HepG2 (cell line): Measurements from ENCODE around the gene TOR1B. TPM values are rescaled to one million over a fixed set of nuclear protein-coding genes. Genes with fewer than 3 reads are reported as not detected.

ENCODE experiments used
- ATAC-seq: fragments of 200-7000 bp; cut with Tn5 transposase; 3 replicates; pipeline ENCODE4 v1.9.1; 2020; ENCODE audit warnings: mild to moderate bottlenecking, moderate library complexity
- BruUV-seq: library from RNA; stranded (reverse); fragments of 400-500 nt; replicated peaks from 2 replicates; lab custom pipeline; 2021; lab: Mats Ljungman, UMichigan
- CTCF ChIA-PET: fragments of 300-600 bp; formaldehyde crosslinking; extraction: SDS; loops from one replicate; lab custom pipeline; 2021; ENCODE audit warnings: low total read pairs, inconsistent platforms, low intra/inter-chr PET ratio; lab: Yijun Ruan, JAX
- POLR2A ChIA-PET: fragments of 350-600 bp; sonication (Branson Sonifier 250); formaldehyde crosslinking; loops from one replicate; lab custom pipeline; 2020; ENCODE audit warnings: antibody characterized with exemption, inconsistent platforms; lab: Yijun Ruan, JAX
- DNase-seq: peaks from one replicate; pipeline ENCODE4 v3.0.0-alpha.2; 2015; ENCODE audit warnings: low spot score
- FAIRE-seq: peaks from 3 replicates; lab custom pipeline; 2011; peaks lifted over from hg19 to GRCh38; lab: Jason Lieb, UNC
- H2AFZ ChIP-seq: one replicate; pipeline ENCODE4 v1.6.1; 2011; ENCODE audit warnings: low read length, inconsistent platforms
- H3K27ac ChIP-seq: fragments of 300-600 bp; 3 replicates; pipeline ENCODE4 v1.8.0; 2011; ENCODE audit warnings: mixed run types, mild to moderate bottlenecking, mixed read lengths, low read length, inconsistent platforms; ENCODE audit not compliant: insufficient read depth; ENCODE audit errors: extremely low read length
- H3K27me3 ChIP-seq, 2 experiments: fragments of 200-600 bp in 1 of 2; 2 replicates in 1 of 2; 3 replicates in 1 of 2; pipeline versions ENCODE4 v1.6.0 to v1.8.0; 2011; ENCODE audit warnings: low read length in 2 of 2, mild to moderate bottlenecking in 2 of 2, moderate library complexity in 2 of 2, inconsistent platforms in 1 of 2; ENCODE audit not compliant: insufficient read depth in 2 of 2, control insufficient read depth in 1 of 2
- H3K36me3 ChIP-seq, 2 experiments: fragments of 200-600 bp in 1 of 2; replicated peaks in 1 of 2; 2 replicates in 1 of 2; 3 replicates in 1 of 2; pipeline versions ENCODE4 v1.5.1 to v1.8.0; 2011; ENCODE audit warnings: low read length in 2 of 2, inconsistent platforms in 1 of 2; ENCODE audit not compliant: insufficient read depth in 2 of 2, control insufficient read depth in 1 of 2
- H3K4me1 ChIP-seq: 2 replicates; pipeline ENCODE4 v1.5.1; 2012; ENCODE audit warnings: low read length, inconsistent platforms; ENCODE audit not compliant: insufficient read depth
- H3K4me2 ChIP-seq: 2 replicates; pipeline ENCODE4 v1.6.0; 2011; ENCODE audit warnings: low read depth, low read length, inconsistent platforms
- H3K4me3 ChIP-seq, 3 experiments: fragments of 200-600 bp in 1 of 3; sonication (generic), shearing (Covaris generic) in 1 of 3; replicated peaks in 1 of 3; 2 replicates each; pipeline ENCODE4 v1.5.1; 2011 to 2016; ENCODE audit warnings: low read length in 3 of 3, inconsistent platforms in 2 of 3, low read depth in 2 of 3, mild to moderate bottlenecking in 2 of 3, control low read depth in 1 of 3, mixed read lengths in 1 of 3; ENCODE audit not compliant: insufficient read depth in 1 of 3
- H3K79me2 ChIP-seq: one replicate; pipeline ENCODE4 v1.6.1; 2011; ENCODE audit warnings: low read length, inconsistent platforms; ENCODE audit not compliant: insufficient read depth
- H3K9ac ChIP-seq: 2 replicates; pipeline ENCODE4 v1.6.0; 2011; ENCODE audit warnings: mild to moderate bottlenecking, low read depth, low read length, inconsistent platforms; ENCODE audit not compliant: insufficient read depth
- H3K9me3 ChIP-seq: 2 replicates; pipeline ENCODE4 v1.5.1; 2012; ENCODE audit warnings: mild to moderate bottlenecking, low read length
- H4K20me1 ChIP-seq: 2 replicates; pipeline ENCODE4 v1.6.0; 2011; ENCODE audit warnings: inconsistent platforms, mild to moderate bottlenecking, low read length, moderate library complexity; ENCODE audit not compliant: insufficient read depth
- BRD4 ChIP-seq: sonication (generic); formaldehyde crosslinking; IDR thresholded peaks from 2 replicates; pipeline ENCODE4 v1.4.0; 2020; ENCODE audit warnings: missing genetic modification reagents
- CEBPB ChIP-seq: IDR thresholded peaks from 2 replicates; pipeline ENCODE4 v1.6.1; 2011; ENCODE audit warnings: low read depth, low read length, improper control_type of control experiment, borderline replicate concordance
- GABPA ChIP-seq, 2 experiments: IDR thresholded peaks; 2 replicates each; pipeline ENCODE4 v1.6.1; 2011 to 2016; ENCODE audit warnings: low read depth in 2 of 2, low read length in 1 of 2, missing biosample characterization in 1 of 2, missing genetic modification characterization in 1 of 2
- GATAD1 ChIP-seq: IDR thresholded peaks from 2 replicates; pipeline ENCODE4 v1.6.1; 2016; ENCODE audit warnings: missing genetic modification reagents, missing compliant biosample characterization
- MXI1 ChIP-seq: IDR thresholded peaks from 3 replicates; pipeline ENCODE4 v1.6.1; 2012; ENCODE audit warnings: low read depth, low read length, inconsistent platforms, borderline replicate concordance
- NFATC3 ChIP-seq: sonication (generic); formaldehyde crosslinking; IDR thresholded peaks from 2 replicates; pipeline ENCODE4 v1.5.1; 2020; ENCODE audit warnings: mild to moderate bottlenecking, missing genetic modification reagents
- PAF1 ChIP-seq: IDR thresholded peaks from 2 replicates; pipeline ENCODE4 v1.6.1; 2016; ENCODE audit warnings: missing genetic modification reagents, missing compliant biosample characterization
- PITX1 ChIP-seq: sonication (generic); formaldehyde crosslinking; IDR thresholded peaks from 2 replicates; pipeline ENCODE4 v1.5.1; 2020; ENCODE audit warnings: mild to moderate bottlenecking, missing genetic modification reagents
- POLR2A ChIP-seq, 2 experiments: IDR thresholded peaks; 2 replicates each; pipeline ENCODE4 v1.6.1; 2011; ENCODE audit warnings: low read depth in 2 of 2, low read length in 2 of 2, mild to moderate bottlenecking in 1 of 2, moderate library complexity in 1 of 2; ENCODE audit not compliant: insufficient read depth in 1 of 2
- RXRA ChIP-seq: sonication (generic); formaldehyde crosslinking; IDR thresholded peaks from 2 replicates; pipeline ENCODE4 v1.5.1; 2020; ENCODE audit warnings: missing genetic modification reagents
- ZBTB38 ChIP-seq: sonication (generic); formaldehyde crosslinking; IDR thresholded peaks from 2 replicates; pipeline ENCODE4 v1.5.1; 2020; ENCODE audit warnings: mild to moderate bottlenecking, missing genetic modification reagents
- ZFP91 ChIP-seq: sonication (generic); formaldehyde crosslinking; IDR thresholded peaks from 2 replicates; pipeline ENCODE4 v1.9.0; 2022; ENCODE audit warnings: missing genetic modification reagents, mild to moderate bottlenecking, borderline replicate concordance
- ZFX ChIP-seq: sonication (generic); formaldehyde crosslinking; IDR thresholded peaks from 2 replicates; pipeline ENCODE4 v1.4.0; 2020; ENCODE audit warnings: mild to moderate bottlenecking, low read depth, missing genetic modification reagents, moderate library complexity
- ZNF225 ChIP-seq: sonication (generic); formaldehyde crosslinking; IDR thresholded peaks from 2 replicates; pipeline ENCODE4 v1.4.0; 2020; ENCODE audit warnings: mild to moderate bottlenecking, missing genetic modification reagents
- ZNF276 ChIP-seq: sonication (generic); formaldehyde crosslinking; IDR thresholded peaks from 2 replicates; pipeline ENCODE4 v1.4.0; 2020; ENCODE audit warnings: mild to moderate bottlenecking, low read depth, missing genetic modification reagents
- ZNF549 ChIP-seq: sonication (generic); formaldehyde crosslinking; IDR thresholded peaks from 2 replicates; pipeline ENCODE4 v1.5.0; 2020; ENCODE audit warnings: missing genetic modification reagents
- ZNF619 ChIP-seq: sonication (generic); formaldehyde crosslinking; IDR thresholded peaks from 2 replicates; pipeline ENCODE4 v1.4.0; 2020; ENCODE audit warnings: mild to moderate bottlenecking, missing genetic modification reagents
- ZNF652 ChIP-seq: IDR thresholded peaks from 2 replicates; pipeline ENCODE4 v1.6.1; 2016; ENCODE audit warnings: low read depth, borderline replicate concordance
- ZNF7 ChIP-seq: IDR thresholded peaks from 2 replicates; pipeline ENCODE4 v1.6.1; 2016; ENCODE audit warnings: missing biosample characterization, missing genetic modification reagents
- ZNF713 ChIP-seq: sonication (generic); formaldehyde crosslinking; IDR thresholded peaks from 2 replicates; pipeline ENCODE4 v1.4.0; 2020; ENCODE audit warnings: mild to moderate bottlenecking, missing genetic modification reagents
- ZNF788 ChIP-seq: sonication (generic); formaldehyde crosslinking; IDR thresholded peaks from 2 replicates; pipeline ENCODE4 v1.5.0; 2020; ENCODE audit warnings: mild to moderate bottlenecking, missing genetic modification reagents, borderline replicate concordance
- ZNF839 ChIP-seq: sonication (generic); formaldehyde crosslinking; IDR thresholded peaks from 2 replicates; pipeline ENCODE4 v1.4.0; 2020; ENCODE audit warnings: missing genetic modification reagents, mild to moderate bottlenecking, borderline replicate concordance
- WGBS: methylation state at CpG from one replicate; pipeline ENCODE4 v1.1.6; 2017; ENCODE audit warnings: low lambda C conversion rate; 5-methylcytosine and 5-hydroxymethylcytosine counted together
- in situ Hi-C: cut with HindIII; loops from 2 replicates; pipeline ENCODE4 v1.10.0; 2017; ENCODE audit warnings: low pct_unique_long_range_greater_than_20kb; ENCODE audit not compliant: extremely low pct_ligation_motif_present
- intact Hi-C: fragments of 100-400 bp; cut with micrococcal nuclease; formaldehyde crosslinking; loops from one replicate; pipeline ENCODE4 v1.10.0; 2022; ENCODE audit not compliant: unreplicated experiment
- polyA plus RNA-seq, 8 experiments: library from polyadenylated mRNA; depleted of rRNA in 3 of 8; stranded (reverse) in 7 of 8; unstranded in 1 of 8; fragments of >200 nt; fragmentation: Illumina TruSeq in 4 of 8; extraction: Trizol in 4 of 8; gene quantifications; 2 replicates each; pipeline versions ENCODE4 v1.2.1 to v1.2.3, GENCODE V29; 2011 to 2016; ENCODE audit warnings: low read depth in 4 of 8, missing spikeins in 1 of 8, mixed read lengths in 1 of 8; ENCODE audit not compliant: insufficient read depth in 1 of 8
- total RNA-seq, 5 experiments: library from RNA; depleted of rRNA; stranded (reverse); fragments of >200 nt; fragmentation: Illumina TruSeq; extraction: Trizol; gene quantifications; 2 replicates each; pipeline ENCODE4 v1.2.3, GENCODE V29; 2016; ENCODE audit warnings: low read depth in 1 of 5

Gene TOR1B
- total and polyA plus RNA-seq, 2 of the 13 experiments (the other 11 are each of a cell fraction or from before 2014, with no cell fraction given), result 18.1 to 21.3 TPM

- Histone ChIP-seq H2AFZ (no peak overlapping the region), H3K27me3 (no peaks in the 10 kb centered on the region), H3K4me2 (peak overlapping the region; percentile 94), H3K4me3 (peak overlapping the region; percentile 78 to 90 (median 81)), H3K9me3 (no peaks in the 10 kb centered on the region), H3K4me1 (peaks cover 7% of the 10 kb centered on the region), H3K36me3 (peaks cover 5 to 27% of the 10 kb centered on the region in 2 experiments; a peak in 4 of 5 replicates), H3K9ac (peak overlapping the region; percentile 87), H3K27ac (peak overlapping the region; percentile 49), H4K20me1 (no peaks in the 10 kb centered on the region), H3K79me2 (peaks cover 9% of the 10 kb centered on the region)
- DNase-seq (no peak), FAIRE-seq (no peak), ATAC-seq (peak; percentile 68)
- POLR2A ChIA-PET, result interaction anchor here (1.3 to 2.0 kb wide), 2 partner anchors 9 to 12 kb away, joined by 5 to 11 read pairs; no protein-coding TSS in a partner anchor
- 14% methylated on average over 12 of the region's 26 CpGs for WGBS
- CTCF ChIA-PET, result no interaction called here
- no TSS peak for BruUV-seq
- in situ Hi-C loops, result no loop called here
- intact Hi-C loops, result no loop called here
- TF ChIP-seq ZNF652 (CRISPR knock-in tag) (no peak), BRD4 (peak; percentile 53; the same call in 1 of the 2 replicates), GATAD1 (peak; percentile 24; the same call in 1 of the 2 replicates), ZFP91 (CRISPR knock-in tag) (peak; percentile 25; the same call in 1 of the 2 replicates), GABPA (IDR thresholded peaks at IDR 0.05; ENCODE audit: low read depth, low read length) (0 out of 2 replicates have a peak, but pooled peaks have one; percentile 6), GABPA (CRISPR knock-in tag; IDR thresholded peaks at IDR 0.05; ENCODE audit: low read depth) (0 out of 2 replicates have a peak, but pooled peaks have one; percentile 26), ZFX (CRISPR knock-in tag) (peak; percentile 61), ZNF619 (no peak), ZNF7 (0 out of 2 replicates have a peak, but pooled peaks have one; percentile 23), ZNF549 (CRISPR knock-in tag) (no peak), ZBTB38 (peak; percentile 31; the same call in 1 of the 2 replicates), NFATC3 (no peak), POLR2A (IDR thresholded peaks at IDR 0.05; ENCODE audit: insufficient read depth in 1 of 2, low read depth in 2 of 2, low read length in 2 of 2) (0 out of 4 replicates have a peak, but pooled peaks of 1 of the 2 experiments have one; percentile 19), ZNF713 (CRISPR knock-in tag) (no peak), ZNF276 (CRISPR knock-in tag) (0 out of 2 replicates have a peak, but pooled peaks have one; percentile 34), ZNF788 (CRISPR knock-in tag) (0 out of 2 replicates have a peak, but pooled peaks have one; percentile 25), RXRA (CRISPR knock-in tag) (0 out of 2 replicates have a peak, but pooled peaks have one; percentile 20), MXI1 (no peak), CEBPB (peak; percentile 58), PITX1 (CRISPR knock-in tag) (no peak), ZNF225 (CRISPR knock-in tag) (0 out of 2 replicates have a peak, but pooled peaks have one; percentile 48), ZNF839 (CRISPR knock-in tag) (no peak), PAF1 (no peak)
These were observed 20.0 kb downstream of the TOR1B start for GRCh38 chr9:129822898-129823541.
